Measurements from ENCODE around the gene FIS1.

DNA sequence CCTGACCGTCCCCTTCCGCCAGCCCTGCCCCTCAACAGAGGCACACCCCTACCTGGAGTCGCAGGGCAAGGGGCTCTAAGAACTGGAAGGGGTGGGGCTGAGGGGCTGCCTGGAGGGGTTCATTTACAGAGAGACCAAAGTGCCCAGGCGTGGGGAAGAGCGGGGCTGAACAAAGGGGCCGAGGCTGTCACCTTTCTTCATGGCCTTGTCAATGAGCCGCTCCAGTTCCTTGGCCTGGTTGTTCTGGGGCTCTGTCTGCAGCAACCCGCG, 5.0 kb downstream of the FIS1 start:
- TF ChIP-seq, protein P1, sequence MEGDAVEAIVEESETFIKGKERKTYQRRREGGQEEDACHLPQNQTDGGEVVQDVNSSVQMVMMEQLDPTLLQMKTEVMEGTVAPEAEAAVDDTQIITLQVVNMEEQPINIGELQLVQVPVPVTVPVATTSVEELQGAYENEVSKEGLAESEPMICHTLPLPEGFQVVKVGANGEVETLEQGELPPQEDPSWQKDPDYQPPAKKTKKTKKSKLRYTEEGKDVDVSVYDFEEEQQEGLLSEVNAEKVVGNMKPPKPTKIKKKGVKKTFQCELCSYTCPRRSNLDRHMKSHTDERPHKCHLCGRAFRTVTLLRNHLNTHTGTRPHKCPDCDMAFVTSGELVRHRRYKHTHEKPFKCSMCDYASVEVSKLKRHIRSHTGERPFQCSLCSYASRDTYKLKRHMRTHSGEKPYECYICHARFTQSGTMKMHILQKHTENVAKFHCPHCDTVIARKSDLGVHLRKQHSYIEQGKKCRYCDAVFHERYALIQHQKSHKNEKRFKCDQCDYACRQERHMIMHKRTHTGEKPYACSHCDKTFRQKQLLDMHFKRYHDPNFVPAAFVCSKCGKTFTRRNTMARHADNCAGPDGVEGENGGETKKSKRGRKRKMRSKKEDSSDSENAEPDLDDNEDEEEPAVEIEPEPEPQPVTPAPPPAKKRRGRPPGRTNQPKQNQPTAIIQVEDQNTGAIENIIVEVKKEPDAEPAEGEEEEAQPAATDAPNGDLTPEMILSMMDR (IDR thresholded peaks at IDR 0.05 in 4 of 5, conservative IDR thresholded peaks at IDR 0.05 in 1 of 5): no peak
- no peak for TF ChIP-seq POLR2A (IDR thresholded peaks at IDR 0.05)

All from gastrocnemius medialis (tissue), 4 donors.